ENCODE data around the gene EPB41L3. TPM values are rescaled to one million over a fixed set of nuclear protein-coding genes. Genes with fewer than 3 reads are reported as not detected.

The EPB41L3 gene
- total RNA-seq, 4 donors from 2014 or later = 97.3 to 403 (median 134) TPM

DNA sequence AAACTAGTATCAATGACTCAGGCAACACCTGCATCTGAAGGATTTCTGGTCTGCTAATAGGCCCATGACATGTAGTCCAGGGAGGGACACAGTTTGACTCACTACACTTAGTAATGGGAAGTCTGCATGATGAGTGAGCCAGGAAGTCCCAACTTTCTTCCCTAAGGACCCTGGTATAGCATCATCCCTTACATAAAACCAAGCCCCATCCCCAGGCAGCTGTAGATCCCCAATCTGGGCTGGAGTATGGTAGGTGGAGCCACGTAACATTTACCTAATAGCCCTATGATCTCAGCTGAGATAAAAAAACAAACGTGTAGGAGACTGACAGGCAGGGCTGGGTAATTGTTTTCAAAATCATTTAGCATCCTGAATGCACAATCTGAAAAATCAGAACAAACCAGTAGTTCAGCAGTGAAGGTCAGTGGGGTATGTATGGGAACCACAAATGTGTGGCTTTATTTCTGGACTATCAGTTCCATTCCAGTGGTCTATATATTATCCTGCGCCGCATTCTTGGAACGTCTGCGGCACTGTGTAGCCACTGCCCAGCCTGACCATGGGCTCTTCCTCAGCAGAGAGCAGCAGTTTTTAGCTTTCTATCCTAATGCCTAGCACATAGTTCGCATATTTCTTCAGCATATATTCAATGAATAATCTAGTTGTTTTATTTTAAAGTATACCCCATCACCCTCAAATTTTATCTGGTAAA lies 33.5 kb downstream of the EPB41L3 start:
- intact Hi-C loops (cut with DNase I; ENCODE audit: low total_unique reads) = no loop called here

DNA sequence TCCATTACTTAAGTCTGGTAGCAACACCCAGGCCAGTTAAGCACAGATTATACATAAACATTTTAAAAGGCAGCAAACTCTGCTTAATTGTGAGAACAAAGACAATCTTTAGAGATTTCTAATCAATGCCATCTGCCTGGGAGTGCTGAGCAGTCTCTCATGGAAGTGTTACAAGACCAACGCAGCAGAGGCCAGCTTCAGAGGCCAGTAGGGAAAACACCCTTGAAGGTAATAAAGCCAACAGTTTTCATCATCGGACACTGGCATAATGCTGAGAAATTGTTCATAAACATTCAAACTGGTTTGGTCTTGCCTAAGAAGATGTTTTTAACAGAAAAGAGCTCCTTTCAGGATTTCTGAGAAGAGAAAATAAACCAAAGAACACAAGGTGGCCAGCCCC lies 35.0 kb downstream of the EPB41L3 start:
- 82 to 100% methylated on average over 2 of the region's 2 CpGs for WGBS, 2 donors (ENCODE audit: low coverage in 1 of 2)
- no peaks in the 10 kb centered on the region for H3K36me3 ChIP-seq
- TF ChIP-seq EP300 (IDR thresholded peaks at IDR 0.05; ENCODE audit: low read depth) (no peak), POLR2AphosphoS5 (IDR thresholded peaks at IDR 0.05) (no peak), POLR2A (IDR thresholded peaks at IDR 0.05) (no peak)
- TF ChIP-seq, protein P1, sequence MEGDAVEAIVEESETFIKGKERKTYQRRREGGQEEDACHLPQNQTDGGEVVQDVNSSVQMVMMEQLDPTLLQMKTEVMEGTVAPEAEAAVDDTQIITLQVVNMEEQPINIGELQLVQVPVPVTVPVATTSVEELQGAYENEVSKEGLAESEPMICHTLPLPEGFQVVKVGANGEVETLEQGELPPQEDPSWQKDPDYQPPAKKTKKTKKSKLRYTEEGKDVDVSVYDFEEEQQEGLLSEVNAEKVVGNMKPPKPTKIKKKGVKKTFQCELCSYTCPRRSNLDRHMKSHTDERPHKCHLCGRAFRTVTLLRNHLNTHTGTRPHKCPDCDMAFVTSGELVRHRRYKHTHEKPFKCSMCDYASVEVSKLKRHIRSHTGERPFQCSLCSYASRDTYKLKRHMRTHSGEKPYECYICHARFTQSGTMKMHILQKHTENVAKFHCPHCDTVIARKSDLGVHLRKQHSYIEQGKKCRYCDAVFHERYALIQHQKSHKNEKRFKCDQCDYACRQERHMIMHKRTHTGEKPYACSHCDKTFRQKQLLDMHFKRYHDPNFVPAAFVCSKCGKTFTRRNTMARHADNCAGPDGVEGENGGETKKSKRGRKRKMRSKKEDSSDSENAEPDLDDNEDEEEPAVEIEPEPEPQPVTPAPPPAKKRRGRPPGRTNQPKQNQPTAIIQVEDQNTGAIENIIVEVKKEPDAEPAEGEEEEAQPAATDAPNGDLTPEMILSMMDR (IDR thresholded peaks at IDR 0.05) = no peak
- in situ Hi-C loops (cut with MboI; ENCODE audit: low pct_ligation_motif_present in 1 of 4, low pct_unique_long_range_greater_than_20kb in 1 of 4, low sequenced_read_pairs in 3 of 4) = no loop called here
- H3K27me3 ChIP-seq = no peaks in the 10 kb centered on the region
- peaks cover 0 to 12% (median 3%) of the 10 kb centered on the region in 4 donors for H3K4me1 ChIP-seq
- no peak overlapping the region for H3K27ac ChIP-seq
- no peak overlapping the region for H3K4me3 ChIP-seq
- H3K9me3 ChIP-seq = no peaks in the 10 kb centered on the region
- intact Hi-C loops (cut with DNase I; ENCODE audit: low total_unique reads) = no loop called here
- no peak for DNase-seq

More for the DNA sequence above, 33.5 kb downstream of the EPB41L3 start:
- Histone ChIP-seq H3K9me3 (no peaks in the 10 kb centered on the region), H3K4me1 (peaks cover 0 to 24% (median 6%) of the 10 kb centered on the region in 4 donors), H3K36me3 (no peaks in the 10 kb centered on the region), H3K27me3 (no peaks in the 10 kb centered on the region), H3K4me3 (no peak overlapping the region), H3K27ac (no peak overlapping the region)
- in situ Hi-C loops (cut with MboI; ENCODE audit: low pct_ligation_motif_present in 1 of 4, low pct_unique_long_range_greater_than_20kb in 1 of 4, low sequenced_read_pairs in 3 of 4) = no loop called here
- TF ChIP-seq POLR2A (IDR thresholded peaks at IDR 0.05) (no peak), EP300 (IDR thresholded peaks at IDR 0.05; ENCODE audit: low read depth) (no peak), POLR2AphosphoS5 (IDR thresholded peaks at IDR 0.05) (no peak)
- TF ChIP-seq, protein P1 (IDR thresholded peaks at IDR 0.05) = no peak
- 81 to 86% methylated on average over 7 of the region's 7 CpGs for WGBS, 2 donors (ENCODE audit: low coverage in 1 of 2)
- no peak for DNase-seq

DNA sequence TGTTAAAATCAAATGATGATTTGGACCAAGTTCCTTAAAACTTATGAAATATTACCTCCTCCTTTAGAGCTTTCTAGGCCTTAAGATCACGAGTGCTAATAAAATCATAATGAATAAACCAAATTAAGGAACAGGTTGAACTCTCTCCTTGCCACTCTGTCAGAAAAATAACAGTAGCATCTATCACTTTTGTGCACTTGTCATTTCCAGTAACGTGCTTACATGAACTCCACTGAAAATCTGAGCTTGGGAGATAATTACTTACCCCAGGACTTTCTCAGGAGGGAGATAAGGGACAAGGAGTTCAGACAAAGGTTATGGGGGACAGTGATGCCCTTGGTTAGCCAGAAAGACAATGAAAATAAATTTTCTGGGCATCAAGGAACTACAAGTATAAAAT lies 36.0 kb downstream of the EPB41L3 start:
- intact Hi-C loops (cut with DNase I; ENCODE audit: low total_unique reads) = no loop called here
- H3K4me3 ChIP-seq = no peak overlapping the region
- no peaks in the 10 kb centered on the region for H3K36me3 ChIP-seq
- no peaks in the 10 kb centered on the region for H3K27me3 ChIP-seq
- H3K9me3 ChIP-seq = no peaks in the 10 kb centered on the region
- H3K27ac ChIP-seq = no peak overlapping the region
- no peak for DNase-seq
- TF ChIP-seq, protein P1 (IDR thresholded peaks at IDR 0.05) = no peak
- TF ChIP-seq POLR2A (IDR thresholded peaks at IDR 0.05) (no peak), EP300 (IDR thresholded peaks at IDR 0.05; ENCODE audit: low read depth) (no peak), POLR2AphosphoS5 (IDR thresholded peaks at IDR 0.05) (no peak)
- in situ Hi-C loops (cut with MboI; ENCODE audit: low pct_ligation_motif_present in 1 of 4, low pct_unique_long_range_greater_than_20kb in 1 of 4, low sequenced_read_pairs in 3 of 4) = no loop called here
- peaks cover 0 to 6% (median 1%) of the 10 kb centered on the region in 4 donors for H3K4me1 ChIP-seq
- 17 to 71% methylated on average over 2 of the region's 2 CpGs for WGBS, 2 donors (ENCODE audit: low coverage in 1 of 2)

DNA sequence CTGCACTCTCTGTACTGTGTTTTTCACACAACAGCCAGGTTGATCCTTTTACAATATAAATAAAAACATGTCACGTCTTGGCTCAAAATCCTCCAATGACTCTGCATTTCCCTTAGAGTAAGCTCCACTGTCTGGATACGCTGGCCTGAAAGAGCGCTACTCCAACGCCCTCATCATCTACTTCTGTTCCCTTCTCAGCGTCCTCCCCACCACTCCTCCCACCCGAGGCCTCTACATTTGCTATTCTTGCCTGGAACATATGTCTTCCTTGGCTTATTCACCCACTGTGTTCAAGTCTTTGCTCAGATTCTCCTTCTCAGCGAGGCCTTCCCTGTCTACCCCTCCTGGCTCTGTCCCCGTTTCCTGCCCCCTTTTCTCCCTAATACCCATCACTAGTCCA lies 37.6 kb downstream of the EPB41L3 start:
- WGBS, 2 donors (ENCODE audit: low coverage in 1 of 2) = 89 to 93% methylated on average over 7 to 8 of the region's 8 CpGs
- Histone ChIP-seq H3K9me3 (no peaks in the 10 kb centered on the region), H3K4me3 (no peak overlapping the region), H3K4me1 (peaks cover 0 to 6% (median 1%) of the 10 kb centered on the region in 4 donors), H3K27me3 (no peaks in the 10 kb centered on the region), H3K27ac (no peak overlapping the region), H3K36me3 (no peaks in the 10 kb centered on the region)
- TF ChIP-seq POLR2A (IDR thresholded peaks at IDR 0.05) = no peak
- TF ChIP-seq, protein P1 (IDR thresholded peaks at IDR 0.05) = no peak
- no peak for TF ChIP-seq POLR2AphosphoS5 (IDR thresholded peaks at IDR 0.05)
- DNase-seq = no peak
- in situ Hi-C loops (cut with MboI; ENCODE audit: low pct_ligation_motif_present in 1 of 4, low pct_unique_long_range_greater_than_20kb in 1 of 4, low sequenced_read_pairs in 3 of 4) (no loop called here), intact Hi-C loops (cut with DNase I; ENCODE audit: low total_unique reads) (no loop called here)
